Measurements from ENCODE around the gene UBA7.
"Not testable (repeated sequence)": the region's sequence is repeated elsewhere in the genome, so short reads cannot be mapped to it uniquely, and the experiment has no call there.

The UBA7 gene

DNA sequence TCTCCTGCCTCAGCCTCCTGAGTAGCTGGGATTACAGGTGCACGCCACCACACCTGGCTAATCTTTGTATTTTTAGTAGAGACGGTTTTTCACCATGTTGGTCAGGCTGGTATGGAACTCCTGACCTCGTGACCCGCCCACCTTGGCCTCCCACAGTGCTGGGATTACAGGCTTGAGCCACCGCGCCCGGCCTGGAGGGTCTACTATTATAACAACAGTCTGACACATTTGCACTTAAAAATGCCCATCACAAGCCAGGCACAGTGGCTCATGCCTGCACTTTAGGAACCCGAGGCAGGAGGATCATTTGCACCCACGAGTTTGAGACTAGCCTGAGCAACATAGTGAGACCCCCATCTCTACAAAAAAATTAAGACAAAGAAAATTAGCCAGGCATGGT is 31.5 kb downstream of the UBA7 start:
- H3K9ac ChIP-seq (ENCODE audit: low read depth, low read length); H3K4me1 ChIP-seq (ENCODE audit: insufficient read depth, low read length); H3K9me3 ChIP-seq (ENCODE audit: control insufficient read depth, insufficient read depth, low read length); H3K36me3 ChIP-seq (ENCODE audit: insufficient read depth, low read length): not testable (repeated sequence)

DNA sequence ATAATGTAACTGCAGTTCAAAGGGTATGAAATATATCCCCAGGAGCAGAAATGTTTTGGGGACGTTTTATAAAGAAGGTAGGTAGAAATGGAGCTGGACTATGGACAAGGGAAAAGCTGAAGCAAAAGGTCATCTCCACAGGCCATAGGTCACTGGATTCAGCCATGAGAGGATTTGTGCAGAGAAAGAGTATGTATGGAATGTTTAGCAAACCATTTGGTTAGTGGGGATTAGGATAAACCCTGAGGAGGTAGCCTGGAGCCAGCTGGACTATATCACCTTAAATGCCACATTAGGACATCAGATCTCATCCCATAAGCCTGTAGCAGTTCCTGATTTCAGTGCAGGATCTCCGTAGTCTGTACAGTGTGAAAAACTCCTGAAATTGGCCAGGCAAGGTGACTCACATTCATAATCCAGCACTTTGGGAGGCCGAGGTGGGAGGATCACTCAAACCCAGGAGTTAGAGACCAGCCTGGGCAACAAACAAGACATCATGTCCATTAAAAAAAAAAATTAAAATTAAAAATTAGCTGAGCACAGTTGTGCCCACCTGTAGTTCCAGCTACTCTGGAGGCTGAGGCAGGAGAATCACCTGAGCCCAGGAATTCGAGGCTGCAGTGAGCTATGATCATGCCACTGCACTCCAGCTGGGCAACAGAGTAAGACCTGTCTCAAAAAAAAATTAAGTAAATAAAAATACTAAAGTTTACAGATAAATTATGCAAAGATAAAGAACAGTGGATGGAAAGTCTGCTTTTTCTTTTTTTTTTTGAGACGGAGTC is 32.1 kb downstream of the UBA7 start:
- Histone ChIP-seq H3K9ac (ENCODE audit: low read depth, low read length) (no peak overlapping the region), H3K36me3 (ENCODE audit: insufficient read depth, low read length) (peaks cover 4% of the 10 kb centered on the region; the same call in 1 of the 2 replicates), H3K4me1 (ENCODE audit: insufficient read depth, low read length) (no peaks in the 10 kb centered on the region; the same call in 1 of the 2 replicates), H3K9me3 (ENCODE audit: control insufficient read depth, insufficient read depth, low read length) (no peaks in the 10 kb centered on the region)

DNA sequence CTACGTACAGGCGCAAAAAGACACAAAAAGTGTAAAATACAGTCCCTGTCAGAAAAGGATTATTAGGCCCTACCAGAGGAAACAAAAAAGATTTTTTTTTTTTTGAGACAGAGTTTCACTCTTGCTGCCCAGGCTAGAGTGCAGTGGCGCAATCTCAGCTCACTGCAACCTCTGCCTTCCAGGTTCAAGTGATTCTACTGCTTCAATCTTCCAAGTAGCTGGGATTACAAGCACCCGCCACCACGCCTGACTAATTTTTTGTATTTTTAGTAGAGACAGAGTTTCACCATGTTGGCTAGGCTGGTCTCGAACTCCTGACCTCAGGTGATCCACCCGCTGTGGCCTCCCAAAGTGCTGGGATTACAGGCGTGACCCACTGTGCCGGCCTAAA is 32.8 kb downstream of the UBA7 start:
- H3K9ac ChIP-seq (ENCODE audit: low read depth, low read length); H3K4me1 ChIP-seq (ENCODE audit: insufficient read depth, low read length); H3K36me3 ChIP-seq (ENCODE audit: insufficient read depth, low read length); H3K9me3 ChIP-seq (ENCODE audit: control insufficient read depth, insufficient read depth, low read length): not testable (repeated sequence)

DNA sequence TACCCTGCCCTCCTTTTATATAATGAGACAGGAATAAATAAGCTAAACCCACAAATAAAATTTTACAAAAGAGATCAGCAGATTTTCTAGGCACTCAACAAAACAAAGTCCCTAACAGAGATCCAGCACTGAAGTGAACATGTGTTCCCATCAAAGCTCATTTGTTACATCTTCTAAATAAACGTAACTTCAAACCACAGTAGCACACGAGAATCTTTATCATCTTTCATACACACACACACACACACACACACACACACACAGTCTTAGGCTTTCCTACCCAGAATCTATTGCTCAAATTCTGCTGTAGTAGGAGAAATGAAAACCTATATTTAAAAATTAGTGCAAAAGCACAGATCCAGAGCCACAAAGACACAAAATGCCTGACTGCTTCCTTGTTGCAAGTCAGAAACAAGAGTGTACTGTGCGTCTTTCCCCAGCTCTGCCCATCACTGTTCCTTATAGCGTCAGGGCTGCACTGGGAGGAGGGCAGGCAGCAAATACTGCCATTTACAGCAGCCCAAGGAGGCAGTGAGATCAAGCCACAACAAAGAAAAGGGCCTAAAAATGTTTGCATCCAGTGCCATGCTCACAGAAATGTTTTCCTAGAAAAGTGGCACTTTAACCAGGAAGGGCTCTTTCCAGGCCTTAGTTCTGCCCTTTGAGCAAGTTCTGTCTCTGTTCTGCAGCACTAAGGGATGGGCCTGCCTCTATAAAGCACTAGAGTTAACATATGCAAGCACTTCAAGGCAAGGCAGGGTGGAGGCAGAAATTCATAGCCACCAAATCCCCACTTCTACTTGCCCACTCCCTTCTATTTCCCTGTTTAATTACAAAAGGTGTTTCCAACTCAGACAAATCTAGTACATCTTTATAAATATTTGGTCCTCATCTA is 33.4 kb downstream of the UBA7 start:
- Histone ChIP-seq H3K4me1 (ENCODE audit: insufficient read depth, low read length) (no peaks in the 10 kb centered on the region), H3K9me3 (ENCODE audit: control insufficient read depth, insufficient read depth, low read length) (no peaks in the 10 kb centered on the region), H3K9ac (ENCODE audit: low read depth, low read length) (no peak overlapping the region), H3K36me3 (ENCODE audit: insufficient read depth, low read length) (peaks cover 4% of the 10 kb centered on the region; the same call in 1 of the 2 replicates)

DNA sequence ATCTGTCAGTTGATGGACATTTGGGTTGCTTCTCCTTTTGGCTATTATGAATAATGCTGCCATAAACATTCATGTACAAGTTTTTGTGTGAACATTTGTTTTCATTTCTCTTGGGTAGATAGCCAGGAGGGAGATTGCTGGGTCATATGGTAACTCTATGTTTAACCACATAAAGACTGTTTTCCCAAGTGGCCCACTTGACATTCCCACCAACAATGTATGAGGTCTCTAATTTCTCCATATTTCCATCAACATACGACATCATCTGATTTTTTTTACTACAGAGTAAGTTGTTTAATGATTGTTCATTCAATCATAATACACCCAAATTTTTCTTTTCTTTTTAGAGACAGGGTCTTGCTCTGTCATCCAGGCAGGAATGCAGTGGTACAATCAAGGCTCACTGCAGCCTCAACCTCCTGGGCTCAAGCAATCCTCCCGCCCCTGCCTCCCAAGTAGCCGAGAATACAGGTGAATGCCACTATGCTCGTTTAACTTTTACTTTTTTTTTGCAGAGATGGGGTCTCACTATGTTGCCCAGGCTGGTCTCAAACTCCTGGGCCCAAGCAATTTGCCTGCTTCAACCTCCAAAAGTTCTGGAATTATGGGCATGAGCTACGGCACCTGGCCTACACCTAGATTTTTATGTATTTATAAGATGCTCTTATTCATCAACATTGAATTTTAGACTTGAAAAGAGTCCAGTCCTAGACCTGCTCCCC is 34.2 kb downstream of the UBA7 start:
- no peak overlapping the region for H3K9ac ChIP-seq (ENCODE audit: low read depth, low read length)
- H3K4me1 ChIP-seq (ENCODE audit: insufficient read depth, low read length), result no peaks in the 10 kb centered on the region
- peaks cover 4% of the 10 kb centered on the region for H3K36me3 ChIP-seq (ENCODE audit: insufficient read depth, low read length)
- no peaks in the 10 kb centered on the region for H3K9me3 ChIP-seq (ENCODE audit: control insufficient read depth, insufficient read depth, low read length)

DNA sequence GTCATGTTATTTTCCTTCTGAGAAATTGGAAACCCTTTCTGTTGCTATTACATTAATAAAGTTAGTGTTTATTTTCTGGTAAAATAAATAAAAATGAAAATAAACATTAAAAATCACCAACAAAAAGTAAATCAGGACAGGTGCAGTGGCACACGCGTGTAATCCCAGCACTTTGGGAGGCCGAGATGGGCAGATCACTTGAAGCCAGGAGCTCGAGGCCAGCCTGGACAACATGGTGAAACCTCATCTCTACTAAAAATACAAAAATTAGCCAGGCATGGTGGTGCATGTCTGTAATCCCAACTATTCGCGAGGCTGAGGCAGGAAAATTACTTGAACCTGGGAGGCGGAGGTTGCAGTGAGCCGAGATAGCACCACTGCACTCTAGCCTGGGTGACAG is 37.7 kb downstream of the UBA7 start:
- H3K9me3 ChIP-seq (ENCODE audit: control insufficient read depth, insufficient read depth, low read length); H3K36me3 ChIP-seq (ENCODE audit: insufficient read depth, low read length); H3K9ac ChIP-seq (ENCODE audit: low read depth, low read length); H3K4me1 ChIP-seq (ENCODE audit: insufficient read depth, low read length): not testable (repeated sequence)

DNA sequence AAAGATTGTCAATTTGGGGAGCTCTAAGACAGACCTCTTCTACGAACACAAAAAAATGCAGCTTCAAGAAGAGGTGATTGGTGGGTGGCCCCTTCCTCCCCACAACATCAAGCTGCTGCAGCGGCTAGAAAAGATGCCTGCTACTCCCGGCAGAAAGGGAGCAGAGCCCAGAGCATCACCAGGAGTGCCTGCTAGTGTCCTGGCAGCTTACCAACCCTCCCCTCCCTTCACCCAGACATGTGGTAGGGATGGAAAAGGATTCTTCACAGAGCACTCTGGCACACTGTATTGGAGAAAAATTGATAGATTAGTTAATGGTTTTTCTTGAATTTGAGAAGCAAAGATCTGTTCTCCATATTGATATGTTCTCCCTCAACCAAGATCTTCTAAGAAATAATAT is 38.2 kb downstream of the UBA7 start:
- no peaks in the 10 kb centered on the region for H3K9me3 ChIP-seq (ENCODE audit: control insufficient read depth, insufficient read depth, low read length)
- H3K36me3 ChIP-seq (ENCODE audit: insufficient read depth, low read length), result no peaks in the 10 kb centered on the region; the same call in 1 of the 2 replicates
- no peak overlapping the region for H3K9ac ChIP-seq (ENCODE audit: low read depth, low read length)
- H3K4me1 ChIP-seq (ENCODE audit: insufficient read depth, low read length), result no peaks in the 10 kb centered on the region

DNA sequence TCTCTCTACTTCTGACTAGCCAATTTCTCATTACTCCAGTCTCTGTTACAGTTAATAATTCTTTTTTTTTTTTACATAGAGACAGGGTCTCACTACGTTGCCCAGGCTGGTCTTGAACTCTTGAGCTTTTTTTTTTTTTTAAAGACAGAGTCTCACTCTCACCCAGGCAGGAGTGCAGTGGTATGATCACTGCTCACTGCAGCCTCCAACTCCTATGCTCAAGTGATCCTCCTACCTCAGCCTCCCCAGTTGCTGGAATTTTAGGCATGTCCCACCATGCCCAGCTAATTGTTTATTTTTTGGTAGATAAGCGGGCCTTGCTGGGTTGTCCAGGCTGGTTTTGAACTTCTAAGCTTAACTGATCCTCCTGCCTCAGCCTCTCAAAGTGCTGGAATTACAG is 41.0 kb downstream of the UBA7 start:
- Histone ChIP-seq H3K4me1 (ENCODE audit: insufficient read depth, low read length) (no peaks in the 10 kb centered on the region), H3K9ac (ENCODE audit: low read depth, low read length) (no peak overlapping the region), H3K9me3 (ENCODE audit: control insufficient read depth, insufficient read depth, low read length) (no peaks in the 10 kb centered on the region), H3K36me3 (ENCODE audit: insufficient read depth, low read length) (no peaks in the 10 kb centered on the region; the same call in 1 of the 2 replicates)

DNA sequence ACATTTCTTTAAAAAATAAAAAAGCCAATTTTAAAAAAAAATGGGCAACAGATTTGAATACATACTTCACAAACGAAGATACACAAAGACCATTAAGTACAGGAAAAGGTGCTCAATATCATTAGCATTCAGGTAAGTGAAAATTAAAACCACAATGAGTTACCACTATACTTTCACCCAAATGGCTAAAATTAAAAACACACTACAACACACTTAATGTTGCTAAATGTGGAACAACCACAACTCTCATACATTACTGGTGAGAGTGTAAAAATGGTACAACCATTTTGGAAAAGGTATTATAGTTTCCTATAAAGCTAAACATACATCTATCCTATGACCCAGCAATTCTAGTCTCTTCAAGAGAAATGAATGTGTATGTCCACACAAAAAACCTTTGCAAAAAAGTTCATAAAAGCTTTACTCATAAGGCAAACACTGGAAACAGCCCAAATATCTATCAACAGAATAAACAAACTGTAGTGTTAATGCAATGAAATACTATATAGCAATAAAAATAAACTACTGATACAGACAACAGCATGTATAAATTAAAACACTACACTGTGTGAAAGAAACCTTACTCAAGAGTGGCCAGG is 42.3 kb downstream of the UBA7 start:
- Histone ChIP-seq H3K4me1 (ENCODE audit: insufficient read depth, low read length) (no peaks in the 10 kb centered on the region), H3K36me3 (ENCODE audit: insufficient read depth, low read length) (no peaks in the 10 kb centered on the region; the same call in 1 of the 2 replicates), H3K9me3 (ENCODE audit: control insufficient read depth, insufficient read depth, low read length) (no peaks in the 10 kb centered on the region), H3K9ac (ENCODE audit: low read depth, low read length) (no peak overlapping the region)

DNA sequence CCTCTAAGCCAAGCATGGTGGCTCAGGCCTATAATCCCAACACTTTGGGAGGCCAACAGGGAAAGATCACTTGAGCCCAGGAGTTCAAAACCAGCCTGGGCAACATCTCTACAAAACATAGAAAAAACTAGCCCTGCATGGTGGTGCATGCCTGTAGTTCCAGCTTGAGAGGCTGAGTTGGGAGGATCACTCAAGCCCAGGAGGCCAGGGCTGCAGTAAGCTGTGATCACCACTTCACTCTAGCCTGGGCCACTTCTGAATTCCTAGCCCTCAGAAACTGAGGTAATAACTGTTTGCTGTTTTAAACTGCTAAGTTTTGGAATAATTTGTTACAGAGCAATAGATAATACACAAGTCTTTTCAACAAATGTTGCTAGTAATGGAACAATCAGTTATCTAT is 43.8 kb downstream of the UBA7 start:
- Histone ChIP-seq H3K9ac (ENCODE audit: low read depth, low read length) (no peak overlapping the region), H3K4me1 (ENCODE audit: insufficient read depth, low read length) (no peaks in the 10 kb centered on the region), H3K36me3 (ENCODE audit: insufficient read depth, low read length) (no peaks in the 10 kb centered on the region), H3K9me3 (ENCODE audit: control insufficient read depth, insufficient read depth, low read length) (no peaks in the 10 kb centered on the region)

DNA sequence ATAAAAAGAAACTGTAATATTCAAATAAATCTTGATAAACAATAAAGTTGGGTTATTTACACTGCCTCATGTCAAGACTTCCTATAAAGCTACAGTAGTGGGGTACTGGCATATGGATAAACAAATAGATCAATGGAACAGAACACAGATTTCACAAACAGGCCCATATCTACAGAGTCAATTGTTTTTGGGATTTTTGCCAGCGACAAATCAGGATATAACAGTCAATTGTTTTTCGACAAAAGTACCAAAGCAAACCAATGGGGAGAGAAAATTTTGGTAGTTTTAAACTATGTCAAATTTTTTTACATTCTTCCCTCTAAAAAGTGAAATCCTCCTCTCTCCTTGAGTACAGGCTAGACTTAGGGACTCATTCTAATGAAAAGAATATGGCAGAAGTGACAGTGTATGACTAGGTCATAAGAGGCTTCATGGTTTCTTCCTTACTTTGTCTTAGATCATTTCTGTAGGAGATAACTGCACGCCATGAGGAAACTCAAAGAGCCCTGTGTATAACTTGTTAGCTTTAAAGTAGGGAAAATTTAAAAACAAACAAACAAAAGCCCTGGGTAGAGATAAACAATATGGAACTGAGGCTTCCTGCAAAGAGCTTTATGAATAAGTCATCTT is 44.4 kb downstream of the UBA7 start:
- Histone ChIP-seq H3K4me1 (ENCODE audit: insufficient read depth, low read length) (no peaks in the 10 kb centered on the region), H3K9ac (ENCODE audit: low read depth, low read length) (no peak overlapping the region), H3K9me3 (ENCODE audit: control insufficient read depth, insufficient read depth, low read length) (no peaks in the 10 kb centered on the region), H3K36me3 (ENCODE audit: insufficient read depth, low read length) (no peaks in the 10 kb centered on the region)

DNA sequence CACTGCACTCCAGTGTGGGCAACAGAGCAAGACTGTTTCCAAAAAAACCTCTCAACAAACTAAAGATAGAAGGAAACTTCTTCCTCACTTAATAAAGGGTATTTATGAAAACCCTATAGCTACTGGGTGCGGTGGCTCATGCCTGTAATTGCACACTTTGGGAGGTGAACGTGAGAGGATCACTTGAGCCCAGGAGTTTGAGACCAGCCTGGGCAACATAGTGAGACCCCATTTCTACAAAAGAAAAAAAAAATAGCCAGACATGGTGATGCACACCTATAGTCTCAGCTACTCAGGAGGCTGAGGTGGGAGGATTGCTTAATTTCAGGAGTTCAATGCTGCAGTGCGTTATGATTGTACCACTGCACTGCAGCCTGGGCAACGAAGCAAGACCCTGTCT is 49.8 kb downstream of the UBA7 start:
- Histone ChIP-seq H3K36me3 (ENCODE audit: insufficient read depth, low read length) (no peaks in the 10 kb centered on the region), H3K9me3 (ENCODE audit: control insufficient read depth, insufficient read depth, low read length) (no peaks in the 10 kb centered on the region), H3K9ac (ENCODE audit: low read depth, low read length) (no peak overlapping the region), H3K4me1 (ENCODE audit: insufficient read depth, low read length) (no peaks in the 10 kb centered on the region)

DNA sequence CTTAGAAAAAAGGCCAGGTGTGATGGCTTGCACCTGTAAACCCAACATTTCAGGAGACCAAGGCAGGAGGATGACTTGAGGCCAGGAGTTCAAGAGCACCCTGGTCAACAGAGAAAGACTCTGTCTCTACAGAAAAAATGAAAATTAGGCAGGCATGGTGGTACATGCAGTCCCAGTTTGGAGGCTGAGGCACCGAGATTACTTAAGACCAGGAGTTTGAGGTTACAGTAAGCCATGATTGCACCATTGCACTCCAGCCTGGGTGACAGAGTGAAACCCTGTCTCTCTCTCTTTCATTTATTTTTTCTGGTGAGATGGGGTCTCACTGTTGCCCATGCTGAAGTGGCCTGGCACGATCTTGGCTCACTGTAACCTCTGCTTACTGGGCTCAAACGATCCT is 52.1 kb downstream of the UBA7 start:
- Histone ChIP-seq H3K4me1 (ENCODE audit: insufficient read depth, low read length) (0 out of 2 replicates have a peak, but pooled peaks cover 3% of the 10 kb centered on the region), H3K36me3 (ENCODE audit: insufficient read depth, low read length) (no peaks in the 10 kb centered on the region), H3K9me3 (ENCODE audit: control insufficient read depth, insufficient read depth, low read length) (no peaks in the 10 kb centered on the region), H3K9ac (ENCODE audit: low read depth, low read length) (no peak overlapping the region)

DNA sequence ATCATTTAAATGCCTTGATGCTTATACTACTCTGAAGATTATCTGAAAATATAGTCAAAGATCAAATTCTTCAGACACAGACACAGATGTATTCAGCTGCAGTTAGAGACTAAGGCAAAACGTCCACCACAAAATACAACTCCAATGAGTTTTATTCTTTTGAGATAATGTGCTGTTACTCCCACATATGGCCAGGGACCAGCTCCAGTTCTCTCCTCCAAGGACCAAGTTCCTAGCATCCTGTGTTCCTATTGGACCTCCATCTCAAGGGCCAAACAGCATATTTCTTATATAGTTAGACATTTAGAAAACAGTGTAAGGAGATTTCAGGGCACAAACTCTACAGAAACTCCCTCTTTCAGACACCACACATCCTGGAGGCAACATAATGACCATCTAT is 54.5 kb downstream of the UBA7 start:
- no peak overlapping the region for H3K9ac ChIP-seq (ENCODE audit: low read depth, low read length)
- 0 out of 2 replicates have a peak, but pooled peaks cover 3% of the 10 kb centered on the region for H3K4me1 ChIP-seq (ENCODE audit: insufficient read depth, low read length)
- H3K9me3 ChIP-seq (ENCODE audit: control insufficient read depth, insufficient read depth, low read length), result no peaks in the 10 kb centered on the region
- no peaks in the 10 kb centered on the region for H3K36me3 ChIP-seq (ENCODE audit: insufficient read depth, low read length)
